HUDEP-2 (cell line): ENCODE data around the gene CNGB1.
"Not testable (repeated sequence)": the region's sequence is repeated elsewhere in the genome, so short reads cannot be mapped to it uniquely, and the experiment has no call there.

Source experiments
- DNase-seq, 76 experiments: peaks; one replicate each; lab custom pipeline; 2025; ENCODE audit not compliant: unreplicated experiment in 76 of 76; lab: John Stamatoyannopoulos, UW

The CNGB1 gene

GRCh38 chr16:57868913-57869520, 101.9 kb downstream of the CNGB1 start:
- no peak for DNase-seq

GRCh38 chr16:57867000-57867561, 103.8 kb downstream of the CNGB1 start:
- DNase-seq = no peak

- DNase-seq = no peak
These were observed 104.4 kb downstream of the CNGB1 start for GRCh38 chr16:57866529-57866918.

GRCh38 chr16:57865746-57866528, 105.0 kb downstream of the CNGB1 start:
- DNase-seq = no peak

- DNase-seq = peak in 19 of 76 experiments; percentile 2 to 44 (median 10)
These were observed 107.3 kb downstream of the CNGB1 start for GRCh38 chr16:57863434-57864160.

GRCh38 chr16:57862698-57863433, 108.1 kb downstream of the CNGB1 start:
- no peak for DNase-seq

GRCh38 chr16:57859331-57859730, 111.6 kb downstream of the CNGB1 start:
- DNase-seq = peak in 6 of 76 experiments; percentile 1 to 20 (median 4)

GRCh38 chr16:57858635-57859034, 112.3 kb downstream of the CNGB1 start:
- DNase-seq = no peak

- DNase-seq = not testable (repeated sequence)
These were observed 112.9 kb downstream of the CNGB1 start for GRCh38 chr16:57857991-57858390.

- DNase-seq = no peak
These were observed 115.7 kb downstream of the CNGB1 start for GRCh38 chr16:57855188-57855587.

GRCh38 chr16:57852189-57852588, 118.7 kb downstream of the CNGB1 start:
- DNase-seq = no peak

GRCh38 chr16:57848181-57848580, 122.7 kb downstream of the CNGB1 start:
- no peak for DNase-seq

- not testable (repeated sequence) for DNase-seq
These were observed 124.0 kb downstream of the CNGB1 start for GRCh38 chr16:57846931-57847330.

- no peak for DNase-seq
These were observed 124.7 kb downstream of the CNGB1 start for GRCh38 chr16:57846078-57846697.

- no peak for DNase-seq
These were observed 125.8 kb downstream of the CNGB1 start for GRCh38 chr16:57845115-57845514.

- DNase-seq = no peak
These were observed 126.4 kb downstream of the CNGB1 start for GRCh38 chr16:57844416-57845030.

- DNase-seq = no peak
These were observed 127.5 kb downstream of the CNGB1 start for GRCh38 chr16:57843400-57843799.

- no peak for DNase-seq
These were observed 128.3 kb downstream of the CNGB1 start for GRCh38 chr16:57842601-57843000.

- no peak for DNase-seq
These were observed 130.1 kb downstream of the CNGB1 start for GRCh38 chr16:57840833-57841232.

GRCh38 chr16:57838161-57838560, 132.8 kb downstream of the CNGB1 start:
- no peak for DNase-seq
